ENCODE measurements around the gene LRRN2. TPM values are rescaled to one million over a fixed set of nuclear protein-coding genes. Genes with fewer than 3 reads are reported as not detected.

The LRRN2 gene
- total and polyA plus RNA-seq, 2 donors (not counting 3 experiments of a cell fraction or from before 2014, with no cell fraction given) = not detected

DNA sequence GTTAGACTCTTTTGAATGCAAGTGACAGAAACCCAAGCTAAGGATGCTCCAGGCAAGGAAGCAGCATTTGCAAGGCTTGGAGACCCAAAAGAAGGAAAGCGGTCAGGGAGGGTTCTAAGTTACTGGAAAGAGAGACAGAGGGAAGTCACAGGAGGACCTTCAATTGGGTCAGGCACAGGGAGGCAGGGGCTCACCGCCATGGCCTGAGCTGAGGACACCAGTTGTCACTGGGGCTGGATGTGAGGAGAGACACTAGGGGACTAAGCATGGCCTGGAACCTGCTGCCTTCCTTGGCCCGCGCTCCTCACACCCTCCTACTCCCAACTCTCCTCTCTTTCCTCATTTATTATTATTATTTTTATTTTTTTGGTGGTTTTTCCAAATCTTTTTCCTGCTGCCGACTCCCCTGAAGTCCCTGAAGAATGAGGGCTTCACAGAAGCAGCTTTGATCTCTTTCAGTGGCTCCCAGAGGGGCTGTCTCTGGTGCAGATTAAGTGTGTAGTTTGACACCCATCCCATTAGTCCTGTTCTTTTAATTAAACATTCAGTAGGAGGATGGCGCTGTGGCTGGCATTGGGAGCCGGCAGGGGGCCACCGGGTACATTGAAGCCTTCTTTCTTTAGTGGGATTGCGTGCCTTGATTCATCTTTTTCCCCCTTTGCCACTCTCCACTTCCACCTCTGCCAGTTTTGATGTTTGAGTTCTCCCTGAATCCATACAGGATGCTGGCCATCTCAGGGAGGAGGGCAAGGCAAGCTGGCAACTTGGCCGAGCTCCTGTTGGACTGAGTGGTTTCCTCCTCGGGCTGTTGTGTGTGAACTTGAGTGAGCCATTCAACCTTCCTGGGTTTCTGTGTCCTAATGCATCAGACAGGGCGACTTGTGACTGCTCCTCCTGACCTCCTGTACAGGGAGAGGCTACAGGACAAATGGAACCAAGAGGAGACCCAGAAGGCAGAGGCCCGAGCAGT, 110.0 kb downstream of the LRRN2 start:
- CTCF ChIA-PET = interaction anchor here (1.0 to 3.4 kb wide), 3 partner anchors 10 to 233 kb away, joined by 4 to 29 read pairs (median 18); no protein-coding TSS in a partner anchor
- no peak for FAIRE-seq

DNA sequence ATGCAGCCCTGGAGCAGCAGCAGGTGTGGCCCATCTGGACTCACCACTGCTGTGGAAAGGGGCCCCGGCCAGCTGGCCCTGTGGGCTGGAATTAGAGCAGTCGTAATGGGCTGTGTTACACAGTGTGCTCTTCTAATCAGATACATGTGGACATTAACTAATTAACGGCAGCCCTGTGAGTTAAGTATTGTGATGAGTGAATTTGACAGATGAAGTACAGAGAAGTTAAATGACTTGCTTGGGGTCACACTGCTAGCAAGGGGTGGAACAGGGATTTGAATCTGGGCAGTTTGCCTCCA, 110.7 kb downstream of the LRRN2 start:
- intact Hi-C loops (cut with micrococcal nuclease) = no loop called here

More for the DNA sequence above, 110.0 kb downstream of the LRRN2 start:
- Histone ChIP-seq H3K27ac (ENCODE audit: insufficient read depth, low read depth, low read length) (no peak overlapping the region), H3K27me3 (ENCODE audit: control insufficient read depth in 2 of 2, insufficient read depth in 2 of 2, low read length in 2 of 2) (no peaks in the 10 kb centered on the region), H3K36me3 (ENCODE audit: control insufficient read depth in 2 of 2, extremely low read depth in 1 of 2, insufficient read depth in 2 of 2, low read length in 2 of 2) (no peaks in the 10 kb centered on the region), H3K4me1 (ENCODE audit: control insufficient read depth, extremely low read depth, insufficient read depth, low read length) (peaks cover 4% of the 10 kb centered on the region), H3K4me3 (replicated peaks in 1 of 3; ENCODE audit: insufficient read depth in 1 of 3, low read depth in 1 of 3, low read length in 3 of 3) (no peak overlapping the region), H4K20me1 (replicated peaks; ENCODE audit: control insufficient read depth, extremely low read depth, insufficient read depth, low read length) (no peaks in the 10 kb centered on the region), H3K79me2 (ENCODE audit: control insufficient read depth, insufficient read depth, low read length) (no peaks in the 10 kb centered on the region), H3K9ac (replicated peaks; ENCODE audit: extremely low read depth, insufficient read depth, low read length) (no peak overlapping the region), H2AFZ (ENCODE audit: low read depth, low read length) (no peak overlapping the region), H3K9me3 (replicated peaks; ENCODE audit: control insufficient read depth, insufficient read depth, low read length) (no peaks in the 10 kb centered on the region), H3K4me2 (ENCODE audit: insufficient read depth, low read length) (no peak overlapping the region), H3K9me1 (replicated peaks; ENCODE audit: control insufficient read depth, extremely low read depth, insufficient read depth, low read length) (no peaks in the 10 kb centered on the region)
- TF ChIP-seq JUN (IDR thresholded peaks at IDR 0.05; ENCODE audit: borderline replicate concordance, insufficient read depth, insufficient read length, low read depth) (no peak), EZH2 (IDR thresholded peaks at IDR 0.05; ENCODE audit: borderline replicate concordance, low read depth, low read length, severe bottlenecking) (no peak), MYC (IDR thresholded peaks at IDR 0.05; ENCODE audit: low read depth, low read length) (no peak)
- TF ChIP-seq, protein P1, sequence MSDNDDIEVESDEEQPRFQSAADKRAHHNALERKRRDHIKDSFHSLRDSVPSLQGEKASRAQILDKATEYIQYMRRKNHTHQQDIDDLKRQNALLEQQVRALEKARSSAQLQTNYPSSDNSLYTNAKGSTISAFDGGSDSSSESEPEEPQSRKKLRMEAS (IDR thresholded peaks at IDR 0.05; ENCODE audit: insufficient read depth, insufficient read length) = no peak
- intact Hi-C loops (cut with micrococcal nuclease) = no loop called here
- BruUV-seq (replicated peaks) = no TSS peak
- POLR2A ChIA-PET = no interaction called here
- dilution Hi-C loops (cut with MboI; ENCODE audit: extremely low pct_ligation_motif_present, low sequenced_read_pairs) = no loop called here
- no peak for DNase-seq (ENCODE audit: low read depth, low spot score)

More for the DNA sequence above, 110.7 kb downstream of the LRRN2 start:
- no peak overlapping the region for H3K4me2 ChIP-seq (ENCODE audit: insufficient read depth, low read length)
- no peak overlapping the region for H3K9ac ChIP-seq (replicated peaks; ENCODE audit: extremely low read depth, insufficient read depth, low read length)
- H2AFZ ChIP-seq (ENCODE audit: low read depth, low read length) = no peak overlapping the region
- H3K9me1 ChIP-seq (replicated peaks; ENCODE audit: control insufficient read depth, extremely low read depth, insufficient read depth, low read length) = no peaks in the 10 kb centered on the region
- POLR2A ChIA-PET = no interaction called here
- no peaks in the 10 kb centered on the region for H3K9me3 ChIP-seq (replicated peaks; ENCODE audit: control insufficient read depth, insufficient read depth, low read length)
- no peaks in the 10 kb centered on the region for H3K79me2 ChIP-seq (ENCODE audit: control insufficient read depth, insufficient read depth, low read length)
- DNase-seq (ENCODE audit: low read depth, low spot score) (no peak), FAIRE-seq (no peak)
- no peaks in the 10 kb centered on the region for H3K36me3 ChIP-seq (ENCODE audit: control insufficient read depth in 2 of 2, extremely low read depth in 1 of 2, insufficient read depth in 2 of 2, low read length in 2 of 2)
- CTCF ChIA-PET = interaction anchor here (2.9 to 3.4 kb wide), 2 partner anchors 9 to 233 kb away, joined by 18 to 29 read pairs; no protein-coding TSS in a partner anchor
- no peak overlapping the region for H3K27ac ChIP-seq (ENCODE audit: insufficient read depth, low read depth, low read length)
- H3K27me3 ChIP-seq (ENCODE audit: control insufficient read depth in 2 of 2, insufficient read depth in 2 of 2, low read length in 2 of 2) = no peaks in the 10 kb centered on the region
- H3K4me1 ChIP-seq (ENCODE audit: control insufficient read depth, extremely low read depth, insufficient read depth, low read length) = peaks cover 4% of the 10 kb centered on the region
- dilution Hi-C loops (cut with MboI; ENCODE audit: extremely low pct_ligation_motif_present, low sequenced_read_pairs) = no loop called here
- TF ChIP-seq GATA2 (IDR thresholded peaks at IDR 0.05; ENCODE audit: insufficient read depth, insufficient read length, low read depth, low read length) (no peak), JUN (IDR thresholded peaks at IDR 0.05; ENCODE audit: borderline replicate concordance, insufficient read depth, insufficient read length, low read depth) (no peak), FOS (IDR thresholded peaks at IDR 0.05; ENCODE audit: borderline replicate concordance, insufficient read depth, low read length) (no peak), EZH2 (IDR thresholded peaks at IDR 0.05; ENCODE audit: borderline replicate concordance, low read depth, low read length, severe bottlenecking) (no peak), POLR2A (IDR thresholded peaks at IDR 0.05; ENCODE audit: low read depth, low read length) (no peak), POLR2AphosphoS5 (IDR thresholded peaks at IDR 0.05; ENCODE audit: insufficient read depth, low read depth, low read length) (no peak), MYC (IDR thresholded peaks at IDR 0.05; ENCODE audit: low read depth, low read length) (no peak)
- TF ChIP-seq, protein P1 (IDR thresholded peaks at IDR 0.05; ENCODE audit: insufficient read depth, insufficient read length) = no peak
- TF ChIP-seq, protein P2, sequence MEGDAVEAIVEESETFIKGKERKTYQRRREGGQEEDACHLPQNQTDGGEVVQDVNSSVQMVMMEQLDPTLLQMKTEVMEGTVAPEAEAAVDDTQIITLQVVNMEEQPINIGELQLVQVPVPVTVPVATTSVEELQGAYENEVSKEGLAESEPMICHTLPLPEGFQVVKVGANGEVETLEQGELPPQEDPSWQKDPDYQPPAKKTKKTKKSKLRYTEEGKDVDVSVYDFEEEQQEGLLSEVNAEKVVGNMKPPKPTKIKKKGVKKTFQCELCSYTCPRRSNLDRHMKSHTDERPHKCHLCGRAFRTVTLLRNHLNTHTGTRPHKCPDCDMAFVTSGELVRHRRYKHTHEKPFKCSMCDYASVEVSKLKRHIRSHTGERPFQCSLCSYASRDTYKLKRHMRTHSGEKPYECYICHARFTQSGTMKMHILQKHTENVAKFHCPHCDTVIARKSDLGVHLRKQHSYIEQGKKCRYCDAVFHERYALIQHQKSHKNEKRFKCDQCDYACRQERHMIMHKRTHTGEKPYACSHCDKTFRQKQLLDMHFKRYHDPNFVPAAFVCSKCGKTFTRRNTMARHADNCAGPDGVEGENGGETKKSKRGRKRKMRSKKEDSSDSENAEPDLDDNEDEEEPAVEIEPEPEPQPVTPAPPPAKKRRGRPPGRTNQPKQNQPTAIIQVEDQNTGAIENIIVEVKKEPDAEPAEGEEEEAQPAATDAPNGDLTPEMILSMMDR (IDR thresholded peaks at IDR 0.05; ENCODE audit: extremely low read depth in 1 of 2, insufficient read depth in 1 of 2, low read depth in 1 of 2, low read length in 2 of 2) = no peak
- no peaks in the 10 kb centered on the region for H4K20me1 ChIP-seq (replicated peaks; ENCODE audit: control insufficient read depth, extremely low read depth, insufficient read depth, low read length)
- no peak overlapping the region for H3K4me3 ChIP-seq (replicated peaks in 1 of 3; ENCODE audit: insufficient read depth in 1 of 3, low read depth in 1 of 3, low read length in 3 of 3)
- BruUV-seq (replicated peaks) = no TSS peak
